GM20000 (cell line): ENCODE data around the gene HLA-E.
A peak's percentile ranks its signal among the peaks of the same experiment; 100 is the strongest.

Experiments
- DNase-seq: peaks from one replicate; pipeline ENCODE4 v3.0.0; 2012; ENCODE audit warnings: low spot score
- CTCF ChIP-seq: IDR thresholded peaks from 2 replicates; pipeline ENCODE4 v1.5.1; 2012; ENCODE audit warnings: mild to moderate bottlenecking, control low read depth; ENCODE audit errors: extremely low read depth, missing control alignments

Gene HLA-E

GRCh38 chr6:30450909-30451841, 38.1 kb upstream of the HLA-E start:
- peak; percentile 70 for DNase-seq
- no peak for TF ChIP-seq CTCF

GRCh38 chr6:30452736-30453507, 36.4 kb upstream of the HLA-E start:
- no peak for TF ChIP-seq CTCF
- DNase-seq: no peak

GRCh38 chr6:30453508-30454116, 35.7 kb upstream of the HLA-E start:
- TF ChIP-seq CTCF: peak; percentile 75
- peak; percentile 92 for DNase-seq

- no peak for DNase-seq
- TF ChIP-seq CTCF: no peak
Observed at GRCh38 chr6:30459145-30459544, 30.2 kb upstream of the HLA-E start.

GRCh38 chr6:30461055-30461454, 28.3 kb upstream of the HLA-E start:
- DNase-seq: no peak
- no peak for TF ChIP-seq CTCF

GRCh38 chr6:30462482-30462881, 26.8 kb upstream of the HLA-E start:
- no peak for TF ChIP-seq CTCF
- DNase-seq: no peak
